GM19395 (cell line): ENCODE data around the gene RAET1G.
"Not testable (repeated sequence)": the region's sequence is repeated elsewhere in the genome, so short reads cannot be mapped to it uniquely, and the experiment has no call there.

Experiments used
- ATAC-seq: cut with Tn5 transposase; IDR thresholded peaks from one replicate; pipeline ENCODE4 v1.9.1; 2021; ENCODE audit warnings: mild to moderate bottlenecking, moderate library complexity; ENCODE audit not compliant: unreplicated experiment

RAET1G gene

GRCh38 chr6:149954328-149954983 lies 31.5 kb upstream of the RAET1G start:
- ATAC-seq: not testable (repeated sequence)

GRCh38 chr6:149953934-149954327 lies 31.0 kb upstream of the RAET1G start:
- ATAC-seq: not testable (repeated sequence)

GRCh38 chr6:149953390-149953789 lies 30.5 kb upstream of the RAET1G start:
- not testable (repeated sequence) for ATAC-seq

DNA sequence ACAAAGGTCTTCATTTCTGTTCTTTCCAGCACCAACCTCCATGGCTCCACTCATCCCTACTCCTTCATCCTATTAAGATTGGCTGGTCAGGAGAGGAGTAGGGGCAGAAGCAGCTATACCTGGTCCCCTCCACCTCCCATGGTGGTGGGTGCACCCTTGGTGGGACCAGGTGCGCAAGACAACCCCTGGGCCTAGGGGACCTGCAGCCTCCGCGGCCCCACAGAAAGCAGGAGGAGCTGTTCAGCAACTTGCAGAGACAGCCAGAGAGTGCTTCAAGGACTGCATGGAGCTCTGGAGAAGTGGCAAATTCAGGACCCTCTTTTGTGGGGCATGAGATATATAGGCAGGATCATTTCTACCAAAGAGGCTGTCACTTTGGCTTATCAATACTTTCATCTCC lies 28.7 kb upstream of the RAET1G start:
- no peak for ATAC-seq

DNA sequence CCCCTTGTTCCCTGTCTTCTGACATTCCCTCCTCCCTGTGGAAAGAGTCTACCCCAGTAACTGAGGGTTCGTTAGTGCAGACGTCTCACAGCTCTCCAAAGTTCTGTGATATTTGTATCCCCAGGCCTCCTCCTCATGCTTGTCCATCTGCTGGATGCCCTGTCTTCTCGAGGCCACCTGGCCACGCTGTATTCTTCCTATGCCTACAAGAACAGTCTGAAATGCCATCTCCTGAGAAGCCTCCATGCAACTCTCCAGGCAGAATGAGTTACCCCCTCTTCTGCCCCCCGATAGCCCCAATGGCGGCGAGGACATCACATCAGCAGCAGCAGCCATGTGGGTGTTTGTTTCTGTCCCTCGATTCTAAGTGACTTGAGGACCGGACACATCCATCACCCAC lies 28.2 kb upstream of the RAET1G start:
- ATAC-seq: no peak

DNA sequence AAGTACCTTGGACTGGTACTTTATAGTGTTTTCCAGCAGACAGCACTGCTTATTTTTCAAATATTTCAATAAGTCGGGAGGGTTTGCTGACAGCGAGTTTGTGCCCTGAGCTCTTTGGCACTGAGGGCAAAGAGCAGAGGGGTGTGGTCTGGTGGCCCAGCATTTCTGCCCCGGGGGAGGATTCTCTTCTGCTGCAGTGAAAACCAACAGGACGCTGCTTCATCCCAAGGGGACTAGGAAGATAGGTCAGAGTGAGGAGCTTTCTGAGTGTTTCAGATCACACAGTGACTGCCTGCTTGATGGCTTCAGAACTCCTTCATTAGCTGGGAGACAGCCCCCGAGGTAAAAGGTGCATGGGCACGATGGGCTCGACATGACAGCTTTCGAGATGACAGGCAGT lies 27.5 kb upstream of the RAET1G start:
- no peak for ATAC-seq

- no peak for ATAC-seq
These were observed 25.7 kb upstream of the RAET1G start for GRCh38 chr6:149948616-149949015.

DNA sequence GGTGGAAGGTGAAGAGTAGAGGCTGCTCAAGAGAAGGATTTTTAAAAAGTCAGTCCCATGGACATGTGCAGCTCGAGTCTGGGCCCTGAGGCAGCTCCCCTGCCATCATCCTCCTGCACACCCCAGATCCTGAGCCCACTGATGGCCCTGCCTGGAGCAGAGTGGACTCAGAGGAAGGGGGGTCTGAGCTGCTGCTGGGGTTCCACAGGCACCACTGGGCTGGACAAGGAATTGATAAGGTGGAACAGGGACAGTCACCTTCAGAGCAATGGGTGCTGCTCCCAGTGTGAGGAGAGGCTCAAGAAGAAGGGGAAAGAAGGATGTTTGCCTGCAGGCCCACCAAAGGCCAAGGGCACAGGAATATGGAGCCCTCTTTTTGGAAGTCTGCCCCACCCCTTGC lies 25.1 kb upstream of the RAET1G start:
- ATAC-seq: no peak

DNA sequence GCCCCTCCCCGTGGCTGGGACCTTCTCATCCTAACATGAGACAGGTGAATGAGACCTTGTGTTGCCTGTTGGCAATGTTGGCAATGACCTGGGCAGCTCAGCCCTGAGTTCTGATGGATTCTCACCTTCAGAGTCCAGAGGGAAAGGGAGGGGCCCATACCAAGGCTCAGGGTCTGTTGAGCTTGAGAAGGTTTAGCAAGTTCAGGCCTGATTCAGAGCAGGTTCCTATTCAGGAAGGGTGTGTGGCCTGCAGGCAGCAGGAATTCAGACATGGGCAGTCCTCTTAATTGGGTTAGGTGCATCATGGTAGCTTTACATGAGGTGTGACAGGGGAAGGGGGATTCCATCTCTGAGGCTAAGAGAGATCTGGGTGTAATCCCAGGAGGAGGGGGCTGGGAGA lies 24.6 kb upstream of the RAET1G start:
- not testable (repeated sequence) for ATAC-seq

- ATAC-seq: not testable (repeated sequence)
These were observed 23.7 kb upstream of the RAET1G start for GRCh38 chr6:149946631-149947030.

GRCh38 chr6:149945276-149945675 lies 22.4 kb upstream of the RAET1G start:
- not testable (repeated sequence) for ATAC-seq

GRCh38 chr6:149943321-149943720 lies 20.4 kb upstream of the RAET1G start:
- ATAC-seq: not testable (repeated sequence)

DNA sequence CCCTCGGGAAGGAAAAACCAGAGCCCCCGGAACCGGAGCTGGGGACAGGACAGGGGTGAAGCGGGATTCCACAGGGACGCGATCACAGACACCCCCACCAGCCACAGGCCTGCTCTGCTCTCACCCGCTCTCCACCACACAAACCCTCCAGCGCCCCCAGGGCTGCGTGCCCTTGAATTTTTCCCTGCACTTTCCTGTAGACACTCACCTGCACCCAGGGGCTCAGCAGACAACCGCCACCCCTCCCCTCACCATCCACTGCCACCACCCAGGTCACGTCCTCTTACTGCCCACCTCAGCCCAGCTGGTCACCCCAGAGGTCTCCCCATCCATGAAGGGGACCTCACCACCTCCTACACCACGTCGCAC lies 19.5 kb upstream of the RAET1G start:
- no peak for ATAC-seq

- ATAC-seq: no peak
These were observed 18.9 kb upstream of the RAET1G start, which contains the start of gene ULBP2 for GRCh38 chr6:149941583-149942460. Gene ULBP2 (plus strand): TSS chr6:149942014. CDS start chr6:149942073, 59 bp downstream.

- no peak for ATAC-seq
These were observed 17.7 kb upstream of the RAET1G start for GRCh38 chr6:149940672-149940982.

- no peak for ATAC-seq
These were observed 17.2 kb upstream of the RAET1G start for GRCh38 chr6:149939909-149940671.

DNA sequence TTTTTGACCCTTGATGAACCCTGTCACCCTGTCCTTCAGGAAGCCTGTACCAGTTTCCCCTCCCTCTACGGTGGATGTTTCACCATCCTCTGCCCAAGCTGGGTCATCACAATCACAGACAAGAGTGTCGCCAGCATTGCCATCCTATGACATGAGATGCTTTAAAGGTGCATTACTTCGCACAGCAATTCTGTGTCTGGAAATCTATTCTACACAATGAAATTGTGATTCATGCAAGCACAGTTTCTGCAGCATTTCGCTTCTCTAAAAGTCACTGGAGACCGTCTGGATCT lies 16.4 kb upstream of the RAET1G start:
- ATAC-seq: no peak

- ATAC-seq: peak; percentile 90
These were observed 15.8 kb upstream of the RAET1G start for GRCh38 chr6:149938571-149939355.

- not testable (repeated sequence) for ATAC-seq
These were observed 15.2 kb upstream of the RAET1G start for GRCh38 chr6:149938013-149938570.

- no peak for ATAC-seq
These were observed 13.8 kb upstream of the RAET1G start for GRCh38 chr6:149936743-149937142.

GRCh38 chr6:149935668-149936067 lies 12.7 kb upstream of the RAET1G start:
- ATAC-seq: no peak
